WTC11 (cell line): Measurements from ENCODE around the gene ECHS1. TPM values are rescaled to one million over a fixed set of nuclear protein-coding genes. Genes with fewer than 3 reads are reported as not detected.

Experiments
- ATAC-seq: fragments of 200-7000 bp; cut with Tn5 transposase; 2 replicates; pipeline ENCODE4 v1.10.0; 2021; ENCODE audit warnings: mild to moderate bottlenecking, moderate library complexity
- CTCF ChIA-PET: fragments of 300-600 bp; sonication (Branson Sonifier 250); formaldehyde crosslinking; loops from one replicate; lab custom pipeline; 2021; ENCODE audit warnings: antibody characterized with exemption; lab: Charles Lee
- POLR2A ChIA-PET: fragments of 350-600 bp; sonication (Branson Sonifier 250); formaldehyde crosslinking; loops from one replicate; lab custom pipeline; 2021; ENCODE audit warnings: antibody characterized with exemption; lab: Charles Lee
- DNase-seq: peaks from one replicate; pipeline ENCODE4 v3.0.0; 2021; ENCODE audit warnings: low spot score
- H3K27ac Mint-ChIP-seq: 2 replicates; pipeline ENCODE4 v1.8.0; 2021; ENCODE audit warnings: mixed read lengths
- H3K27me3 Mint-ChIP-seq: 2 replicates; pipeline ENCODE4 v1.8.0; 2021; ENCODE audit warnings: low read depth, mild to moderate bottlenecking, moderate library complexity, mixed read lengths
- H3K36me3 Mint-ChIP-seq: 2 replicates; pipeline ENCODE4 v1.8.0; 2021; ENCODE audit warnings: mixed read lengths
- H3K4me1 Mint-ChIP-seq: 2 replicates; pipeline ENCODE4 v1.8.0; 2022; ENCODE audit warnings: mixed read lengths
- H3K4me3 Mint-ChIP-seq: 2 replicates; pipeline ENCODE4 v1.8.0; 2021; ENCODE audit warnings: mild to moderate bottlenecking, moderate library complexity, mixed read lengths
- H3K9me3 Mint-ChIP-seq: 2 replicates; pipeline ENCODE4 v1.8.0; 2021; ENCODE audit warnings: mixed read lengths
- ELF4 ChIP-seq: sonication (generic); formaldehyde crosslinking; IDR thresholded peaks from 2 replicates; pipeline ENCODE4 v1.8.1; 2022; ENCODE audit warnings: low read depth, mild to moderate bottlenecking, moderate library complexity, missing genetic modification reagents
- GTF2I ChIP-seq: fragments of 250-450 bp; sonication (Bioruptor Pico); conservative IDR thresholded peaks from 2 replicates; pipeline ENCODE4 v1.4.0; 2021; ENCODE audit warnings: mild to moderate bottlenecking
- IRF2 ChIP-seq: sonication (generic); formaldehyde crosslinking; IDR thresholded peaks from 2 replicates; pipeline ENCODE4 v1.8.0; 2022; ENCODE audit warnings: low read depth, missing genetic modification reagents, borderline replicate concordance
- MXD4 ChIP-seq: fragments of 250-450 bp; sonication (Bioruptor Pico); IDR thresholded peaks from 2 replicates; pipeline ENCODE4 v1.8.0; 2021; ENCODE audit warnings: mild to moderate bottlenecking, moderate library complexity, borderline replicate concordance
- MYBL2 ChIP-seq: sonication (generic); formaldehyde crosslinking; IDR thresholded peaks from 2 replicates; pipeline ENCODE4 v1.8.1; 2023; ENCODE audit warnings: mild to moderate bottlenecking, moderate library complexity, missing genetic modification reagents
- ZNF263 ChIP-seq: sonication (generic); formaldehyde crosslinking; IDR thresholded peaks from 2 replicates; pipeline ENCODE4 v1.8.1; 2022; ENCODE audit warnings: low read depth, mild to moderate bottlenecking, moderate library complexity, missing genetic modification reagents
- ZNF416 ChIP-seq: fragments of 250-450 bp; sonication (Bioruptor Pico); IDR thresholded peaks from 2 replicates; pipeline ENCODE4 v1.9.0; 2021; ENCODE audit warnings: mild to moderate bottlenecking, inconsistent platforms
- total RNA-seq: library from RNA; stranded (reverse); gene quantifications from 3 replicates; pipeline ENCODE4 v1.2.3, GENCODE V29; 2021
- TF ChIP-seq, protein P1 (sequence below): fragments of 200-600 bp; IDR thresholded peaks from 2 replicates; pipeline ENCODE4 v1.8.0; 2022; ENCODE audit warnings: antibody characterized with exemption
- TF ChIP-seq, protein P2 (sequence below): sonication (generic); formaldehyde crosslinking; IDR thresholded peaks from 2 replicates; pipeline ENCODE4 v1.8.1; 2022; ENCODE audit warnings: mild to moderate bottlenecking, missing genetic modification reagents, moderate library complexity, borderline replicate concordance
- TF ChIP-seq, protein P3 (sequence below): sonication (generic); formaldehyde crosslinking; IDR thresholded peaks from 2 replicates; pipeline ENCODE4 v1.8.0; 2022; ENCODE audit warnings: mild to moderate bottlenecking, missing genetic modification reagents
- TF ChIP-seq, protein P4 (sequence below): sonication (generic); formaldehyde crosslinking; IDR thresholded peaks from 2 replicates; pipeline ENCODE4 v1.8.1; 2023; ENCODE audit warnings: mild to moderate bottlenecking, missing genetic modification reagents
- TF ChIP-seq, protein P5 (sequence below): sonication (generic); formaldehyde crosslinking; IDR thresholded peaks from 2 replicates; pipeline ENCODE4 v1.8.1; 2023; ENCODE audit warnings: mild to moderate bottlenecking, missing genetic modification reagents, moderate library complexity
- TF ChIP-seq, protein P6 (sequence below): fragments of 250-450 bp; sonication (Bioruptor Pico); IDR thresholded peaks from 2 replicates; pipeline ENCODE4 v1.9.0; 2021; ENCODE audit warnings: mild to moderate bottlenecking

ECHS1 gene
- total RNA-seq, 1 experiment from 2014 or later, result 84.1 TPM

DNA sequence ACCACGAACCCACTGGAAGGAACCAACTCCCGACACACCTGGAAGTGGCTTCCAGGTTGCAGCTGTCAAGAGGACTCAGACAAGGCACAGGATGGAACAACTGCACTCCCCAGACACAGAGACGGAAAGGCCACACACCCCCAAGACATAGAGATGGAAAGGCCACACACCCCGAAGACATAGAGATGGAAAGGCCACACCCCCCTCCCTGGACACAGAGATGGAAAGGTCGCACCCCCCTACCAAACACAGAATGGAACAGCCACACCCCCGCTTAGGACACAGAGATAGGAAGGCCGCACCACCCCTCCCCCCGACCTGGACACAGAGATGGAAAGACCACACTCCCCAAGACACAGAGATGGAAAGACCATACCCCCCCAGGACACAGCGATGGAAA lies 56.9 kb downstream of the ECHS1 start:
- H3K36me3 Mint-ChIP-seq, result peaks cover 12% of the 10 kb centered on the region
- CTCF ChIA-PET, result interaction anchor here (1.1 to 3.3 kb wide), 3 partner anchors 8 to 35 kb away, joined by 3 to 14 read pairs (median 9); no protein-coding TSS in a partner anchor
- DNase-seq, result no peak
- ATAC-seq, result no peak
- H3K27ac Mint-ChIP-seq, result no peak overlapping the region
- no peak overlapping the region for H3K4me3 Mint-ChIP-seq
- H3K9me3 Mint-ChIP-seq, result peaks cover 6% of the 10 kb centered on the region
- POLR2A ChIA-PET, result interaction anchor here (0.7 kb wide), 1 partner anchor 32 kb away, joined by 3 read pairs; no protein-coding TSS in a partner anchor
- TF ChIP-seq, protein P1, sequence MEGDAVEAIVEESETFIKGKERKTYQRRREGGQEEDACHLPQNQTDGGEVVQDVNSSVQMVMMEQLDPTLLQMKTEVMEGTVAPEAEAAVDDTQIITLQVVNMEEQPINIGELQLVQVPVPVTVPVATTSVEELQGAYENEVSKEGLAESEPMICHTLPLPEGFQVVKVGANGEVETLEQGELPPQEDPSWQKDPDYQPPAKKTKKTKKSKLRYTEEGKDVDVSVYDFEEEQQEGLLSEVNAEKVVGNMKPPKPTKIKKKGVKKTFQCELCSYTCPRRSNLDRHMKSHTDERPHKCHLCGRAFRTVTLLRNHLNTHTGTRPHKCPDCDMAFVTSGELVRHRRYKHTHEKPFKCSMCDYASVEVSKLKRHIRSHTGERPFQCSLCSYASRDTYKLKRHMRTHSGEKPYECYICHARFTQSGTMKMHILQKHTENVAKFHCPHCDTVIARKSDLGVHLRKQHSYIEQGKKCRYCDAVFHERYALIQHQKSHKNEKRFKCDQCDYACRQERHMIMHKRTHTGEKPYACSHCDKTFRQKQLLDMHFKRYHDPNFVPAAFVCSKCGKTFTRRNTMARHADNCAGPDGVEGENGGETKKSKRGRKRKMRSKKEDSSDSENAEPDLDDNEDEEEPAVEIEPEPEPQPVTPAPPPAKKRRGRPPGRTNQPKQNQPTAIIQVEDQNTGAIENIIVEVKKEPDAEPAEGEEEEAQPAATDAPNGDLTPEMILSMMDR, result no peak
- H3K4me1 Mint-ChIP-seq, result 0 out of 2 replicates have a peak, but pooled peaks cover 3% of the 10 kb centered on the region
- H3K27me3 Mint-ChIP-seq, result peaks cover 20% of the 10 kb centered on the region

DNA sequence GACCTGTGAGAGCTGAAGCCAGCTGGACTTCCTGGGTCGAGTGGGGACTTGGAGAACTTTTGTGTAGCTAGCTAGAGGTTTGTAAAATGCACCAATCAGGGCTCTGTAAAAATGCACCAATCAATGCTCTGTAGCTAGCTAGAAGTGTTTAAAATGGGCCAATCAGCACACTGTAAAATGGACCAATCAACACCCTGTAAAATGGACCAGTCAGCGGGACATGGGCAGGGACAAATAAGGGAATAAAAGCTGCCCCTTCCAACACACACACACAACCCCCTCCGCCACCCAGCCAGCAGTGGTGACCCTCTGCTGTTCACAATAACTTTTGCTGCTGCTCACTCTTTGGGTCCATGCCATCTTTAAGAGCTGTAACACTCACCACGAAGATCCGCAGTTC lies 57.3 kb downstream of the ECHS1 start:
- ATAC-seq (no peak), DNase-seq (no peak)
- peaks cover 20% of the 10 kb centered on the region for H3K27me3 Mint-ChIP-seq
- no peak overlapping the region for H3K4me3 Mint-ChIP-seq
- peaks cover 6% of the 10 kb centered on the region for H3K9me3 Mint-ChIP-seq
- H3K27ac Mint-ChIP-seq, result no peak overlapping the region
- CTCF ChIA-PET, result interaction anchor here (0.8 to 3.3 kb wide), 4 partner anchors 8 to 41 kb away, joined by 3 to 14 read pairs (median 6); no protein-coding TSS in a partner anchor
- POLR2A ChIA-PET, result interaction anchor here (0.7 kb wide), 1 partner anchor 32 kb away, joined by 3 read pairs; no protein-coding TSS in a partner anchor
- H3K36me3 Mint-ChIP-seq, result peaks cover 17% of the 10 kb centered on the region
- TF ChIP-seq MXD4 (CRISPR knock-in tag) (no peak), IRF2 (no peak), ZNF416 (CRISPR knock-in tag) (no peak), ELF4 (no peak), MYBL2 (CRISPR knock-in tag) (no peak), GTF2I (CRISPR knock-in tag) (no peak), ZNF263 (CRISPR knock-in tag) (no peak)
- TF ChIP-seq, protein P2, sequence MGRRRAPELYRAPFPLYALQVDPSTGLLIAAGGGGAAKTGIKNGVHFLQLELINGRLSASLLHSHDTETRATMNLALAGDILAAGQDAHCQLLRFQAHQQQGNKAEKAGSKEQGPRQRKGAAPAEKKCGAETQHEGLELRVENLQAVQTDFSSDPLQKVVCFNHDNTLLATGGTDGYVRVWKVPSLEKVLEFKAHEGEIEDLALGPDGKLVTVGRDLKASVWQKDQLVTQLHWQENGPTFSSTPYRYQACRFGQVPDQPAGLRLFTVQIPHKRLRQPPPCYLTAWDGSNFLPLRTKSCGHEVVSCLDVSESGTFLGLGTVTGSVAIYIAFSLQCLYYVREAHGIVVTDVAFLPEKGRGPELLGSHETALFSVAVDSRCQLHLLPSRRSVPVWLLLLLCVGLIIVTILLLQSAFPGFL (CRISPR knock-in tag), result no peak
- TF ChIP-seq, protein P3, sequence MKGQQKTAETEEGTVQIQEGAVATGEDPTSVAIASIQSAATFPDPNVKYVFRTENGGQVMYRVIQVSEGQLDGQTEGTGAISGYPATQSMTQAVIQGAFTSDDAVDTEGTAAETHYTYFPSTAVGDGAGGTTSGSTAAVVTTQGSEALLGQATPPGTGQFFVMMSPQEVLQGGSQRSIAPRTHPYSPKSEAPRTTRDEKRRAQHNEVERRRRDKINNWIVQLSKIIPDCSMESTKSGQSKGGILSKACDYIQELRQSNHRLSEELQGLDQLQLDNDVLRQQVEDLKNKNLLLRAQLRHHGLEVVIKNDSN (CRISPR knock-in tag), result no peak
- TF ChIP-seq, protein P4, sequence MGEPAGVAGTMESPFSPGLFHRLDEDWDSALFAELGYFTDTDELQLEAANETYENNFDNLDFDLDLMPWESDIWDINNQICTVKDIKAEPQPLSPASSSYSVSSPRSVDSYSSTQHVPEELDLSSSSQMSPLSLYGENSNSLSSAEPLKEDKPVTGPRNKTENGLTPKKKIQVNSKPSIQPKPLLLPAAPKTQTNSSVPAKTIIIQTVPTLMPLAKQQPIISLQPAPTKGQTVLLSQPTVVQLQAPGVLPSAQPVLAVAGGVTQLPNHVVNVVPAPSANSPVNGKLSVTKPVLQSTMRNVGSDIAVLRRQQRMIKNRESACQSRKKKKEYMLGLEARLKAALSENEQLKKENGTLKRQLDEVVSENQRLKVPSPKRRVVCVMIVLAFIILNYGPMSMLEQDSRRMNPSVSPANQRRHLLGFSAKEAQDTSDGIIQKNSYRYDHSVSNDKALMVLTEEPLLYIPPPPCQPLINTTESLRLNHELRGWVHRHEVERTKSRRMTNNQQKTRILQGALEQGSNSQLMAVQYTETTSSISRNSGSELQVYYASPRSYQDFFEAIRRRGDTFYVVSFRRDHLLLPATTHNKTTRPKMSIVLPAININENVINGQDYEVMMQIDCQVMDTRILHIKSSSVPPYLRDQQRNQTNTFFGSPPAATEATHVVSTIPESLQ (CRISPR knock-in tag), result no peak
- TF ChIP-seq, protein P5, sequence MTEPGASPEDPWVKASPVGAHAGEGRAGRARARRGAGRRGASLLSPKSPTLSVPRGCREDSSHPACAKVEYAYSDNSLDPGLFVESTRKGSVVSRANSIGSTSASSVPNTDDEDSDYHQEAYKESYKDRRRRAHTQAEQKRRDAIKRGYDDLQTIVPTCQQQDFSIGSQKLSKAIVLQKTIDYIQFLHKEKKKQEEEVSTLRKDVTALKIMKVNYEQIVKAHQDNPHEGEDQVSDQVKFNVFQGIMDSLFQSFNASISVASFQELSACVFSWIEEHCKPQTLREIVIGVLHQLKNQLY (CRISPR knock-in tag), result no peak
- H3K4me1 Mint-ChIP-seq, result 0 out of 2 replicates have a peak, but pooled peaks cover 3% of the 10 kb centered on the region

DNA sequence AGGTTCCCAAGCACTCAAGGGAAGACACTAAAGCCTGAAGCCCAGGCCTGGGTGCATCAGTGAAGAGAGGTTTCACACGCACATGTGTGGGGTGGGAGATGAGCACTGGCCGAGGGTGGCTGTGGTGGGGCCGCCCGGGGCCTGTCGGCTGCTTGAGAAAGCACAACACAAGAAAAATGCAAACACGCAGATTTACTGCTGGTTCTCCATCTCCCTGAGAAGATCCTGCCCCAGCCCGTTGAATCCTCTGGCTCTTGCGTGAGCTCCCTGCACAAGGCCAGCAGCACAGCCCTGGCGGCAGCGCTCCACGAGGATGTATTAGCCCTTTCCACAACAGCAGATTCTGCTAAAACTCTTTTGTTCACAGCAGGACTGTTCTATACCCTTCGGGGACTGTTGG lies 58.2 kb downstream of the ECHS1 start:
- TF ChIP-seq, protein P6, sequence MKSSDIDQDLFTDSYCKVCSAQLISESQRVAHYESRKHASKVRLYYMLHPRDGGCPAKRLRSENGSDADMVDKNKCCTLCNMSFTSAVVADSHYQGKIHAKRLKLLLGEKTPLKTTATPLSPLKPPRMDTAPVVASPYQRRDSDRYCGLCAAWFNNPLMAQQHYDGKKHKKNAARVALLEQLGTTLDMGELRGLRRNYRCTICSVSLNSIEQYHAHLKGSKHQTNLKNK (CRISPR knock-in tag), result no peak
- Mint-ChIP-seq H3K27ac (no peak overlapping the region), H3K27me3 (peaks cover 14% of the 10 kb centered on the region), H3K4me3 (no peak overlapping the region), H3K4me1 (0 out of 2 replicates have a peak, but pooled peaks cover 3% of the 10 kb centered on the region), H3K9me3 (no peaks in the 10 kb centered on the region; the same call in 1 of the 2 replicates), H3K36me3 (peaks cover 18% of the 10 kb centered on the region)
- CTCF ChIA-PET, result interaction anchor here (0.8 to 3.3 kb wide), 7 partner anchors 9 to 63 kb away, joined by 3 to 14 read pairs (median 5); no protein-coding TSS in a partner anchor
- POLR2A ChIA-PET, result no interaction called here
- DNase-seq (no peak), ATAC-seq (no peak)
